Measurements from ENCODE around the gene NODAL. TPM values are rescaled to one million over a fixed set of nuclear protein-coding genes. Genes with fewer than 3 reads are reported as not detected.

The NODAL gene
- total RNA-seq, 1 donor from 2014 or later: not detected

DNA sequence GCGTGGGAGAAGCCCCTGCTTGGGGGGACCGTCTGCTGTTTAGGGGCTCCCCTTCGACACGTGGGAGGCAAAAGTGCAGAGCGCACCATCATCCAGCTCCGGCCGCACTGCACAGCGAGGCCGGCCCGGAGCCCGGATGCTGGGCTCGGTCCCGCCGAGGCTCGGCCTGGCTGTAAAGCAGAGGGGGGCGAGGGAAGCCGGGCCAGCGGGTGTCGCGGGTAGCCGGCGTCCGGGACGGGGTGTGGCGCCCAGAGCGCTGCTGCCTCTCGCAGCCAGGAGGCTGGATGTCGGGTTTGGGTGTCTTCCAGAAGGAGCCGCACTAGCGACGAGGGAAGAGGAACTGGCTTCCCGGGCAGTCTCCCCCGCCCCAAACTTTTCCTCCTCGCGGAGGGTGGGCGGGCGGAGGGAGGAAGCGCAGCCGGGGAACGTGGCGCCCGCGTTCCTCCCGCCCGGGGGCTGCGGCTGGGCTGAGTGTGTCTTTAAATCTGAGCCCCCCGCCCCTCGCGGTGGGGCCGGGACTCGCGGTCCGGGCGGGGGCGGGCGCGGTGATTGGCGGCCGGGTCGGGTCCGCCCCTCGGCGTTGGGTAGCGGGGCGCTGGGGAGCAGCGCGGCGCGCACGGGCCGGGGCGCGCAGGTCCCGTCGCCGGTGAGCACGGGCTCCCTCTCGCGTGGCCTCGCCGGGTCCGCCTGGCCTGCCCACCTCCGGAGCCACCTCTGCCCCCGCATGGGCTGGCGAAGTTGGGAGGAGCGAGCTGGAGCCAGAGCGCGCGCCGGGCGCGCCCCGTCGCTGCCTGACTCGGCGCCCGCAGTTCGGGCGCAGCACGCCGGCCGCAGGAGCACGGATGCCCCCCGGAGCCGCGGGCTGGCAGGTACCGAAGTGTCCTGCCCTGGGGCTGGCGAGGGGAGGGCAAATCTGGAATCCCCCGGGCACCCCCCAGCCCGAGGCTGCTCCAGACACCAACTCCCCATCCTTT is 37.0 kb upstream of the NODAL start, which contains the start of gene PALD1:
Gene PALD1 (plus strand): TSS at position 577 of the 974 bp plus-strand sequence. CDS start 47,185 bp downstream, outside the sequence.
- Histone ChIP-seq H3K27me3 (ENCODE audit: low read depth) (peaks cover 5% of the 10 kb centered on the region), H3K4me1 (peaks cover 59% of the 10 kb centered on the region), H3K4me3 (peak within 1 kb of the TSS; percentile 71), H3K36me3 (no peaks in the 10 kb centered on the region), H3K9me3 (no peaks in the 10 kb centered on the region), H3K27ac (peak within 1 kb of the TSS; percentile 81)
- DNase-seq (peak; percentile 78), ATAC-seq (peak; percentile 62 to 71)
- TF ChIP-seq, protein P1, sequence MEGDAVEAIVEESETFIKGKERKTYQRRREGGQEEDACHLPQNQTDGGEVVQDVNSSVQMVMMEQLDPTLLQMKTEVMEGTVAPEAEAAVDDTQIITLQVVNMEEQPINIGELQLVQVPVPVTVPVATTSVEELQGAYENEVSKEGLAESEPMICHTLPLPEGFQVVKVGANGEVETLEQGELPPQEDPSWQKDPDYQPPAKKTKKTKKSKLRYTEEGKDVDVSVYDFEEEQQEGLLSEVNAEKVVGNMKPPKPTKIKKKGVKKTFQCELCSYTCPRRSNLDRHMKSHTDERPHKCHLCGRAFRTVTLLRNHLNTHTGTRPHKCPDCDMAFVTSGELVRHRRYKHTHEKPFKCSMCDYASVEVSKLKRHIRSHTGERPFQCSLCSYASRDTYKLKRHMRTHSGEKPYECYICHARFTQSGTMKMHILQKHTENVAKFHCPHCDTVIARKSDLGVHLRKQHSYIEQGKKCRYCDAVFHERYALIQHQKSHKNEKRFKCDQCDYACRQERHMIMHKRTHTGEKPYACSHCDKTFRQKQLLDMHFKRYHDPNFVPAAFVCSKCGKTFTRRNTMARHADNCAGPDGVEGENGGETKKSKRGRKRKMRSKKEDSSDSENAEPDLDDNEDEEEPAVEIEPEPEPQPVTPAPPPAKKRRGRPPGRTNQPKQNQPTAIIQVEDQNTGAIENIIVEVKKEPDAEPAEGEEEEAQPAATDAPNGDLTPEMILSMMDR (IDR thresholded peaks at IDR 0.05): peak; percentile 30
- intact Hi-C loops (cut with DNase I): no loop called here

DNA sequence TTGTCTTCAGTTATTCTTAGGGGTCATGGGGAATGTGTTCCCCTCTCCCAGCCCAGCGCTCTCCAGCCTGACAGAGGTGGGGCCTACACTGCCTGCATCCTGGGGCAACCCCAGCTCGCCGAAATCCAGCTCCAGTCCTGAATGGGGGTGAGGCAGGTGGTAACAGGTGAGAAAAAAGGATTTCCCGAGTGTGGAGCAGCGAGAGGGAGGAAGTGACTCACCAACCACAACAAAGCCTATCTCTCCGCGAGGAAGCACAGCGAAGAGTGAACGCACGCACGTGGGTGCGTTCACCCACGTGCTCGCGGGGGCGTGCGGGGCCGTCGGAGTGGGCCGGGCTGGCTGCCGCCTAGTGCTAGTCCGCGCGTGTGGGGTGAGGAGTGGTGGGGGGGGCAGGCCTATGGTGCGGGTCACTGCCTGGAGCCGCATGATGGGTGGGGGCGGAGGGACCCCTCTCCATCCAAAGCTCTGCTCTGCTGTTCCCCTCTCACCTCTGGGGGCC is 36.2 kb upstream of the NODAL start:
- H3K4me3 ChIP-seq: peak overlapping the region; percentile 71
- intact Hi-C loops (cut with DNase I): no loop called here
- no peaks in the 10 kb centered on the region for H3K9me3 ChIP-seq
- ATAC-seq (peak; percentile 49 to 50), DNase-seq (no peak)
- H3K27ac ChIP-seq: peak overlapping the region; percentile 81
- peaks cover 5% of the 10 kb centered on the region for H3K27me3 ChIP-seq (ENCODE audit: low read depth)
- H3K4me1 ChIP-seq: peaks cover 51% of the 10 kb centered on the region
- no peaks in the 10 kb centered on the region for H3K36me3 ChIP-seq
- TF ChIP-seq, protein P1 (IDR thresholded peaks at IDR 0.05): no peak

DNA sequence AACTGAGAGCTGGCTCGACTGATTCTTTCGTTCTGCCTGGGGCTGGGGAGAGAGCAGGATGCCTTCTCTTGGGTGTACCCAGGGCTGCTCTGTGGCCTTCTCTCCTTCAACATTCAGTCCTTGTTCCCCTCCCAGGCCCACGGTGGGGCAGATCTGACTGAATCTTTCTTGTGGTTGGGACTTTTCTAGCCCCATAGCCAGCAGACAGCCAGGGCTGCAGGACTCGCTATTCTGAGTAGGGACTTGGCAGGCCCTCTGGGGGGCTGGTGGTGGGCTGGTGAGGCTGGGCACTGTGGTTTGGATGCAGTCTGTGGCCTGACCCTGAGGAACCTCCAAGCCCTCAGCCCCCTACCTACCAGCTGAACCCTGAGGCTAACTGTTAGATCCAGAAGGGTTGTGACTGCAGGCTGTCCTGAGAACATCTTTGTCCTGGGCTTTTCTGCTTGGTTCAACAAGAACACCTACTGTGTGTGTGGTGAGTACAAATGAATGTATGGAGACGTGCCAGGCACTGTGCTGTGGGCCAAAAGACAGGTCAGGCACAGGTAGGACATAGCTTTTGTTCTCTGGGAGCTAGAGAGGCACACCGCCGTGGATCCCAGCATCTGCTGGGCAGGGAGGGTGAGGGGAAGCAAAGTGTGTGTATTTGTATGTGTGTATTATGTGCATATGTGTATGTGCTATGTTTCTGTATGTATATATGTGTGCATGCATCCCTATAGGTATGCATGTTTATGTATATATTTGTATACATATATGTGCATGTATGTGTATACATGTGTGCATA is 35.0 kb upstream of the NODAL start:
- no peak overlapping the region for H3K4me3 ChIP-seq
- DNase-seq (no peak), ATAC-seq (no peak)
- H3K36me3 ChIP-seq: no peaks in the 10 kb centered on the region
- peaks cover 39% of the 10 kb centered on the region for H3K4me1 ChIP-seq
- H3K9me3 ChIP-seq: no peaks in the 10 kb centered on the region
- H3K27ac ChIP-seq: no peak overlapping the region
- intact Hi-C loops (cut with DNase I): no loop called here
- H3K27me3 ChIP-seq (ENCODE audit: low read depth): peaks cover 5% of the 10 kb centered on the region
- TF ChIP-seq, protein P1 (IDR thresholded peaks at IDR 0.05): no peak

DNA sequence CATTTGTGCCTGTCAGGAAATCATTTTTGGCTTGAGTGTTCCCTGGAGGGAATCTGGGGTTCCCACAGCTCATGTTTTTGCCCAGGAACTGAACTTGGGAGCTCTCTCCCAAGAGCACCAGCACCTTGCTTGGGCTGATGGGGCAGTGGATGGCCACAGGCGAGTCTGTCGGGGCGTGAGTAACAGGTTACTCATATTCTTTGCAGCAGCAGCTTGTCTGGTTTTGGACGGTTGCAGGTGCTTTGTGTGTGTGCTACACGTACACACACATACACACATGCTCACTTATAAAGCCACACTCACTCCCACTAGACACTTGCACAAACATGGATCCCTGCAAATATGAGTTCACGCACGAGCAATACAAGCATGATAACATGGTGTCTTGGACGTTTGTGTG is 34.2 kb upstream of the NODAL start:
- Histone ChIP-seq H3K9me3 (no peaks in the 10 kb centered on the region), H3K27ac (no peak overlapping the region), H3K36me3 (no peaks in the 10 kb centered on the region), H3K4me1 (peaks cover 32% of the 10 kb centered on the region), H3K4me3 (no peak overlapping the region), H3K27me3 (ENCODE audit: low read depth) (peaks cover 5% of the 10 kb centered on the region)
- no peak for DNase-seq
- intact Hi-C loops (cut with DNase I): no loop called here
- TF ChIP-seq, protein P1 (IDR thresholded peaks at IDR 0.05): no peak
- ATAC-seq: no peak

DNA sequence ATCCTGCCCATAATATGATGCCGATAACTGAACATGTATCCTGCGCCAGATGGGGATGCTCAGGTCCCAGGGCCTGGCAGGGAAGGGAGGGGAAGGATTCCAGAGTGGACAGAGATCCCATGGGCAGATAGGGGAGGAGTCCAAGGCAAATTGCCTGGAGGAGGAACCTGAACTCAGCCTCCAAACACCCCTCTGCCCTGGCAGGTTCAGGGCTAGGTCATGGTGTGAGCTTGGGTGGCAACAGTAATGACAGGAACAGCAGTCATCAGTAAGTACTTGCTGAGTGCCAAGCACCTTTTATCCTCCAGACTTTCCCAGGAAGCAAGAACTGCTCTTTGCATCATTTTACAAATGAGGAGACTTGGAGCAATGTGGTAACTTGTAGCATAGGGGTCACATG is 33.3 kb upstream of the NODAL start:
- intact Hi-C loops (cut with DNase I): no loop called here
- ATAC-seq: no peak
- H3K9me3 ChIP-seq: no peaks in the 10 kb centered on the region
- no peak overlapping the region for H3K4me3 ChIP-seq
- H3K4me1 ChIP-seq: peaks cover 25% of the 10 kb centered on the region
- H3K27me3 ChIP-seq (ENCODE audit: low read depth): peaks cover 5% of the 10 kb centered on the region
- no peak for DNase-seq
- TF ChIP-seq, protein P1 (IDR thresholded peaks at IDR 0.05): no peak
- H3K27ac ChIP-seq: no peak overlapping the region
- no peaks in the 10 kb centered on the region for H3K36me3 ChIP-seq
